Right lobe of liver (tissue), 4 donors: ENCODE data around the gene ZCCHC7.

Experiments
- CTCF ChIP-seq, 4 donors: fragments of 200-600 bp in 3 of 4; fragments of 450-650 bp in 1 of 4; IDR thresholded peaks; one replicate each; pipeline versions ENCODE4 v1.5.1 to v1.8.0; 2016 to 2022; ENCODE audit warnings: antibody characterized with exemption in 4 of 4, mild to moderate bottlenecking in 2 of 4
- POLR2A ChIP-seq: fragments of 450-650 bp; IDR thresholded peaks from one replicate; pipeline ENCODE4 v1.6.1; 2017; ENCODE audit warnings: antibody characterized with exemption, mild to moderate bottlenecking
- donor health status: DM: no; HTN: no; CAD: no.
- donor health status: DM: no; HTN: no; CAD: no.
- donor health status: DM: no; HTN: yes; CAD: no.

- TF ChIP-seq CTCF (IDR thresholded peaks at IDR 0.05) (no peak), POLR2A (no peak)
Observed at GRCh38 chr9:37215381-37215780, 95.0 kb downstream of the ZCCHC7 start.
